HepG2 (cell line): ENCODE data around the gene ZBTB32. TPM values are rescaled to one million over a fixed set of nuclear protein-coding genes. Genes with fewer than 3 reads are reported as not detected.
A peak's percentile ranks its signal among the peaks of the same experiment; 100 is the strongest.

Source experiments
- DRAP1 ChIP-seq: IDR thresholded peaks from 2 replicates; pipeline ENCODE4 v1.6.1; 2016; ENCODE audit warnings: missing genetic modification reagents, missing compliant biosample characterization
- ESRRA ChIP-seq: sonication (generic); formaldehyde crosslinking; IDR thresholded peaks from 2 replicates; pipeline ENCODE4 v1.5.1; 2020; ENCODE audit warnings: mild to moderate bottlenecking, low read depth, missing genetic modification reagents
- GABPA ChIP-seq, 2 experiments: IDR thresholded peaks; 2 replicates each; pipeline ENCODE4 v1.6.1; 2011 to 2016; ENCODE audit warnings: low read depth in 2 of 2, low read length in 1 of 2, missing biosample characterization in 1 of 2, missing genetic modification characterization in 1 of 2
- HNRNPK ChIP-seq: fragments of 200-400 bp; formaldehyde crosslinking; IDR thresholded peaks from 2 replicates; pipeline ENCODE4 v1.6.1; 2018; ENCODE audit warnings: low read length, low read depth, moderate library complexity, mild to moderate bottlenecking; ENCODE audit not compliant: poor library complexity, severe bottlenecking
- IRX3 ChIP-seq: sonication (generic); formaldehyde crosslinking; IDR thresholded peaks from 2 replicates; pipeline ENCODE4 v1.8.1; 2023; ENCODE audit warnings: mild to moderate bottlenecking, low read depth, missing genetic modification reagents, borderline replicate concordance
- KDM5B ChIP-seq: sonication (generic); formaldehyde crosslinking; IDR thresholded peaks from 2 replicates; pipeline ENCODE4 v1.4.0; 2020; ENCODE audit warnings: missing genetic modification reagents, mild to moderate bottlenecking, borderline replicate concordance
- LCORL ChIP-seq, 2 experiments: fragments of 450-650 bp in 1 of 2; sonication (generic) in 1 of 2; formaldehyde crosslinking in 1 of 2; IDR thresholded peaks; 2 replicates each; pipeline versions ENCODE4 v1.5.0 to v1.6.1; 2017 to 2020; ENCODE audit warnings: antibody characterized with exemption in 1 of 2, missing genetic modification reagents in 1 of 2
- MEIS1 ChIP-seq: sonication (generic); formaldehyde crosslinking; IDR thresholded peaks from 2 replicates; pipeline ENCODE4 v1.9.0; 2021; ENCODE audit warnings: mild to moderate bottlenecking, missing genetic modification reagents, moderate library complexity, borderline replicate concordance
- MYPOP ChIP-seq: sonication (generic); formaldehyde crosslinking; IDR thresholded peaks from 2 replicates; pipeline ENCODE4 v1.8.1; 2023; ENCODE audit warnings: mild to moderate bottlenecking, moderate library complexity, missing genetic modification reagents
- PHB2 ChIP-seq: fragments of 450-650 bp; IDR thresholded peaks from 2 replicates; pipeline ENCODE4 v1.6.1; 2018; ENCODE audit not compliant: partially characterized antibody
- PHF8 ChIP-seq: sonication (generic); formaldehyde crosslinking; IDR thresholded peaks from 2 replicates; pipeline ENCODE4 v1.5.0; 2020; ENCODE audit warnings: missing genetic modification reagents
- RNF2 ChIP-seq: fragments of 450-650 bp; conservative IDR thresholded peaks from 2 replicates; pipeline ENCODE4 v1.6.1; 2016; ENCODE audit warnings: low read depth
- TSC22D2 ChIP-seq: sonication (generic); formaldehyde crosslinking; IDR thresholded peaks from 2 replicates; pipeline ENCODE4 v1.5.1; 2020; ENCODE audit warnings: missing genetic modification reagents, mild to moderate bottlenecking, borderline replicate concordance
- ZBTB2 ChIP-seq: sonication (generic); formaldehyde crosslinking; IDR thresholded peaks from 2 replicates; pipeline ENCODE4 v1.8.0; 2022; ENCODE audit warnings: low read depth, missing genetic modification reagents
- ZHX1 ChIP-seq: sonication (generic); formaldehyde crosslinking; IDR thresholded peaks from 2 replicates; pipeline ENCODE4 v1.8.1; 2022; ENCODE audit warnings: low read depth, mild to moderate bottlenecking, missing genetic modification reagents
- ZNF121 ChIP-seq: sonication (generic); formaldehyde crosslinking; IDR thresholded peaks from 2 replicates; pipeline ENCODE4 v1.5.0; 2020; ENCODE audit warnings: mild to moderate bottlenecking, missing genetic modification reagents
- ZNF687 ChIP-seq: sonication (generic); formaldehyde crosslinking; IDR thresholded peaks from 2 replicates; pipeline ENCODE4 v1.5.1; 2020; ENCODE audit warnings: mild to moderate bottlenecking, missing genetic modification reagents, moderate library complexity
- polyA plus RNA-seq, 8 experiments: library from polyadenylated mRNA; depleted of rRNA in 3 of 8; stranded (reverse) in 7 of 8; unstranded in 1 of 8; fragments of >200 nt; fragmentation: Illumina TruSeq in 4 of 8; extraction: Trizol in 4 of 8; gene quantifications; 2 replicates each; pipeline versions ENCODE4 v1.2.1 to v1.2.3, GENCODE V29; 2011 to 2016; ENCODE audit warnings: low read depth in 4 of 8, missing spikeins in 1 of 8, mixed read lengths in 1 of 8; ENCODE audit not compliant: insufficient read depth in 1 of 8
- total RNA-seq, 5 experiments: library from RNA; depleted of rRNA; stranded (reverse); fragments of >200 nt; fragmentation: Illumina TruSeq; extraction: Trizol; gene quantifications; 2 replicates each; pipeline ENCODE4 v1.2.3, GENCODE V29; 2016; ENCODE audit warnings: low read depth in 1 of 5

The ZBTB32 gene
- total and polyA plus RNA-seq, 2 of the 13 experiments (the other 11 are each of a cell fraction or from before 2014, with no cell fraction given) = not detected

GRCh38 chr19:35740423-35741202, 36.3 kb downstream of the ZBTB32 start (continued):
- TF ChIP-seq ZHX1 (0 out of 2 replicates have a peak, but pooled peaks have one; percentile 39), KDM5B (CRISPR knock-in tag) (0 out of 2 replicates have a peak, but pooled peaks have one; percentile 8), MEIS1 (CRISPR knock-in tag) (peak; percentile 29; the same call in 1 of the 2 replicates), HNRNPK (no peak), IRX3 (0 out of 2 replicates have a peak, but pooled peaks have one; percentile 56), PHB2 (no peak), MYPOP (CRISPR knock-in tag) (peak; percentile 88), TSC22D2 (no peak), RNF2 (0 out of 2 replicates have a peak, but pooled peaks have one; percentile 24), PHF8 (peak; percentile 73), DRAP1 (CRISPR knock-in tag) (peak; percentile 100), ZNF687 (CRISPR knock-in tag) (peak; percentile 87), ZBTB2 (CRISPR knock-in tag) (0 out of 2 replicates have a peak, but pooled peaks have one; percentile 38), LCORL (IDR thresholded peaks at IDR 0.05) (no peak), LCORL (CRISPR knock-in tag; IDR thresholded peaks at IDR 0.05) (peak; percentile 77), ZNF121 (CRISPR knock-in tag) (peak; percentile 36), ESRRA (CRISPR knock-in tag) (no peak), GABPA (IDR thresholded peaks at IDR 0.05; ENCODE audit: low read depth, low read length) (no peak), GABPA (CRISPR knock-in tag; IDR thresholded peaks at IDR 0.05; ENCODE audit: low read depth) (peak; percentile 55)
